Measurements from ENCODE around the gene STXBP6. TPM values are rescaled to one million over a fixed set of nuclear protein-coding genes. Genes with fewer than 3 reads are reported as not detected.

The STXBP6 gene
- total and polyA plus RNA-seq, 2 of the 13 experiments (the other 11 are each of a cell fraction or from before 2014, with no cell fraction given): 35.3 to 42.8 TPM

GRCh38 chr14:24785698-24786097 is 264.2 kb downstream of the STXBP6 start:
- Histone ChIP-seq H3K27me3 (ENCODE audit: control insufficient read depth in 1 of 2, insufficient read depth in 2 of 2, low read length in 2 of 2) (peaks cover 0 to 5% of the 10 kb centered on the region in 2 experiments; a peak in 1 of 5 replicates), H3K4me2 (ENCODE audit: low read depth, low read length) (no peak overlapping the region), H4K20me1 (ENCODE audit: insufficient read depth, low read length) (no peaks in the 10 kb centered on the region), H3K9me3 (ENCODE audit: low read length) (no peaks in the 10 kb centered on the region), H3K79me2 (ENCODE audit: insufficient read depth, low read length) (no peaks in the 10 kb centered on the region), H3K9ac (ENCODE audit: insufficient read depth, low read depth, low read length) (no peak overlapping the region), H2AFZ (ENCODE audit: low read length) (no peak overlapping the region), H3K4me3 (replicated peaks in 1 of 3; ENCODE audit: insufficient read depth in 1 of 3, low read depth in 2 of 3, low read length in 3 of 3) (no peak overlapping the region), H3K27ac (ENCODE audit: extremely low read length, insufficient read depth, low read length) (no peak overlapping the region), H3K4me1 (ENCODE audit: insufficient read depth, low read length) (peaks cover 11% of the 10 kb centered on the region; the same call in 1 of the 2 replicates), H3K36me3 (replicated peaks in 1 of 2; ENCODE audit: control insufficient read depth in 1 of 2, insufficient read depth in 2 of 2, low read length in 2 of 2) (no peaks in the 10 kb centered on the region)
- POLR2A ChIA-PET: no interaction called here
- 0% methylated on average over 1 of the region's 1 CpG for WGBS (ENCODE audit: low lambda C conversion rate)
- CTCF ChIA-PET (ENCODE audit: low intra/inter-chr PET ratio, low total read pairs): no interaction called here
- in situ Hi-C loops (cut with HindIII; ENCODE audit: extremely low pct_ligation_motif_present, low pct_unique_long_range_greater_than_20kb): no loop called here
- BruUV-seq (replicated peaks): no TSS peak
- TF ChIP-seq GTF2F1 (IDR thresholded peaks at IDR 0.05; ENCODE audit: low read length): no peak
- peak; percentile 90 for TF ChIP-seq HNRNPK (IDR thresholded peaks at IDR 0.05; ENCODE audit: low read depth, low read length, poor library complexity, severe bottlenecking)
- no peak for TF ChIP-seq ZNF10 (CRISPR knock-in tag; IDR thresholded peaks at IDR 0.05; ENCODE audit: borderline replicate concordance, low read depth)
- ATAC-seq (no peak), FAIRE-seq (no peak), DNase-seq (ENCODE audit: low spot score) (no peak)
- intact Hi-C loops (cut with micrococcal nuclease; ENCODE audit: unreplicated experiment): no loop called here

- peaks cover 0 to 5% of the 10 kb centered on the region in 2 experiments; a peak in 1 of 5 replicates for H3K27me3 ChIP-seq (ENCODE audit: control insufficient read depth in 1 of 2, insufficient read depth in 2 of 2, low read length in 2 of 2)
- H3K4me1 ChIP-seq (ENCODE audit: insufficient read depth, low read length): peaks cover 7% of the 10 kb centered on the region; the same call in 1 of the 2 replicates
- POLR2A ChIA-PET: no interaction called here
- no TSS peak for BruUV-seq (replicated peaks)
- H3K9ac ChIP-seq (ENCODE audit: insufficient read depth, low read depth, low read length): no peak overlapping the region
- H3K27ac ChIP-seq (ENCODE audit: extremely low read length, insufficient read depth, low read length): no peak overlapping the region
- no peak overlapping the region for H3K4me3 ChIP-seq (replicated peaks in 1 of 3; ENCODE audit: insufficient read depth in 1 of 3, low read depth in 2 of 3, low read length in 3 of 3)
- no peak for FAIRE-seq
- CTCF ChIA-PET (ENCODE audit: low intra/inter-chr PET ratio, low total read pairs): no interaction called here
- H3K79me2 ChIP-seq (ENCODE audit: insufficient read depth, low read length): no peaks in the 10 kb centered on the region
- DNase-seq (ENCODE audit: low spot score): no peak
- H3K36me3 ChIP-seq (replicated peaks in 1 of 2; ENCODE audit: control insufficient read depth in 1 of 2, insufficient read depth in 2 of 2, low read length in 2 of 2): no peaks in the 10 kb centered on the region
- H3K9me3 ChIP-seq (ENCODE audit: low read length): no peaks in the 10 kb centered on the region
- H3K4me2 ChIP-seq (ENCODE audit: low read depth, low read length): no peak overlapping the region
- no peak for TF ChIP-seq PLRG1 (conservative IDR thresholded peaks at IDR 0.05)
- no peak for TF ChIP-seq EZH2 (conservative IDR thresholded peaks at IDR 0.05; ENCODE audit: low read depth, low read length)
- no peak for TF ChIP-seq BRCA1 (CRISPR knock-in tag; IDR thresholded peaks at IDR 0.05)
- no peak for TF ChIP-seq ERF (CRISPR knock-in tag; IDR thresholded peaks at IDR 0.05)
- no peak for TF ChIP-seq ISX (CRISPR knock-in tag; conservative IDR thresholded peaks at IDR 0.05)
- TF ChIP-seq GLI4 (CRISPR knock-in tag; IDR thresholded peaks at IDR 0.05; ENCODE audit: borderline replicate concordance): no peak
- TF ChIP-seq SNAPC4 (CRISPR knock-in tag; IDR thresholded peaks at IDR 0.05): no peak
- TF ChIP-seq ZNF772 (CRISPR knock-in tag; IDR thresholded peaks at IDR 0.05): no peak
- no peak for TF ChIP-seq ZNF350 (CRISPR knock-in tag; IDR thresholded peaks at IDR 0.05; ENCODE audit: borderline replicate concordance, low read depth)
- no peak for TF ChIP-seq ZNF75D (CRISPR knock-in tag; IDR thresholded peaks at IDR 0.05; ENCODE audit: borderline replicate concordance)
- TF ChIP-seq ZNF549 (CRISPR knock-in tag; IDR thresholded peaks at IDR 0.05): no peak
- in situ Hi-C loops (cut with HindIII; ENCODE audit: extremely low pct_ligation_motif_present, low pct_unique_long_range_greater_than_20kb): no loop called here
- ATAC-seq: no peak
- H4K20me1 ChIP-seq (ENCODE audit: insufficient read depth, low read length): no peaks in the 10 kb centered on the region
- intact Hi-C loops (cut with micrococcal nuclease; ENCODE audit: unreplicated experiment): no loop called here
- H2AFZ ChIP-seq (ENCODE audit: low read length): no peak overlapping the region
Observed at GRCh38 chr14:24784981-24785380, 265.0 kb downstream of the STXBP6 start.

Measured in HepG2 (cell line).